Kidney epithelial cell (primary cell): Measurements from ENCODE around the gene ADAMTS2. TPM values are rescaled to one million over a fixed set of nuclear protein-coding genes. Genes with fewer than 3 reads are reported as not detected.

Experiments used
- DNase-seq: peaks from one replicate; pipeline ENCODE4 v3.0.0-alpha.2; 2010; ENCODE audit warnings: low read depth
- H3K27me3 ChIP-seq: 2 replicates; pipeline ENCODE4 v1.6.0; 2011; ENCODE audit warnings: low read length; ENCODE audit not compliant: control insufficient read depth, insufficient read depth
- H3K36me3 ChIP-seq: 2 replicates; pipeline ENCODE4 v1.5.1; 2011; ENCODE audit warnings: low read length; ENCODE audit not compliant: control insufficient read depth, insufficient read depth
- H3K4me3 ChIP-seq: 2 replicates; pipeline ENCODE4 v1.5.1; 2011; ENCODE audit warnings: low read depth, mild to moderate bottlenecking, control low read depth, low read length
- total RNA-seq: library from RNA; depleted of rRNA; stranded (reverse); fragments of >200 nt; gene quantifications from 2 replicates; pipeline ENCODE4 v1.2.3, GENCODE V29; 2015
- TF ChIP-seq, protein P1 (sequence below): IDR thresholded peaks from 2 replicates; pipeline ENCODE4 v1.5.1; 2011; ENCODE audit warnings: mild to moderate bottlenecking, moderate library complexity, low read length, control low read depth, inconsistent platforms; ENCODE audit not compliant: insufficient read depth, poor library complexity, severe bottlenecking

ADAMTS2 gene
- total RNA-seq, 1 donor from 2014 or later: 1.8 TPM

DNA sequence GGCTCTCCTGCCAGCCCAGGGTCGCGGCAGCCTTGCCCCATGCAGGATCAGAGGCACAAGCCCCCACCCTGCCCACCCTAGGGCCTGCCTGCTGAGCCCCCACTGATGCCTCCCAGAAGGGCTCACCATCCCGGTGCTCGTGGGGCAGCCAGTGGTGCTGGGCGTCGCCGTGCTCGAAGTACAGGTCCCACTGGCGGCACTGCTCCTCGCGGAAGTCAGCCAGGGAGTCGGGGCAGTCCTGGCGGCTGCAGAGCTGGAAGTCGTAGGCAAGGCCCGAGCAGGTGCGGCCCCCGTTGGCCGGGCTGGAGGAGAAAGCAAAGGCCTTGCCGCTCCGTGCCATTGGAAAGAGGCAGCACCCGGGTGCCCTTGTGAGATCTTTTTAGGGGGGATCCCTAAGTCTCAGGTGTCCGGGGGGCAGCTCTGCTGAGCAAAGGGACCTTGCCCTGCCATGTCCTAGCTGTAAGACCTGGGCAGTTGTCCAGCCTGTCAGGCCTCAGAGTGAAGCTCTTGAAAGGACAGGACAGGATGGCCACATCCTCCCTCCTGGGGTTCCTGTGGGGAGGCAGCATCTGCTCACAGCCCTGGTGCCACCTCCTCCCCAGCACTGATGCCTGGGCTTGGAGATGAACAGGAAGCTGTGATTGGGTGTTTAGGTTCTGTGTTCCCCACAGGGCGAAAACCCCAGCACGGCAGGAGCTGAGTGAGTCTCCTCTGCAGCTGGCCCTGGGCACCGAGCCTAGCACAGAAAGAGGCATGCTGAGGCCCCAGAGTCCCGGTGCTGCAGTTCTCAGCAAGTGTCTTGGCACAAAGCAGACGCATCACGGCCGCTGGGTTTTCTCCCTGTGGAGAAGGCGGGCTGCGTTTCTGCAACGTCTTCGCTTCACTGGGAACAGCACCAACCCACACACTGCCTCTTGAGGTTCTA is 207.4 kb downstream of the ADAMTS2 start:
- Histone ChIP-seq H3K27me3 (no peaks in the 10 kb centered on the region), H3K36me3 (no peaks in the 10 kb centered on the region), H3K4me3 (no peak overlapping the region)
- TF ChIP-seq, protein P1, sequence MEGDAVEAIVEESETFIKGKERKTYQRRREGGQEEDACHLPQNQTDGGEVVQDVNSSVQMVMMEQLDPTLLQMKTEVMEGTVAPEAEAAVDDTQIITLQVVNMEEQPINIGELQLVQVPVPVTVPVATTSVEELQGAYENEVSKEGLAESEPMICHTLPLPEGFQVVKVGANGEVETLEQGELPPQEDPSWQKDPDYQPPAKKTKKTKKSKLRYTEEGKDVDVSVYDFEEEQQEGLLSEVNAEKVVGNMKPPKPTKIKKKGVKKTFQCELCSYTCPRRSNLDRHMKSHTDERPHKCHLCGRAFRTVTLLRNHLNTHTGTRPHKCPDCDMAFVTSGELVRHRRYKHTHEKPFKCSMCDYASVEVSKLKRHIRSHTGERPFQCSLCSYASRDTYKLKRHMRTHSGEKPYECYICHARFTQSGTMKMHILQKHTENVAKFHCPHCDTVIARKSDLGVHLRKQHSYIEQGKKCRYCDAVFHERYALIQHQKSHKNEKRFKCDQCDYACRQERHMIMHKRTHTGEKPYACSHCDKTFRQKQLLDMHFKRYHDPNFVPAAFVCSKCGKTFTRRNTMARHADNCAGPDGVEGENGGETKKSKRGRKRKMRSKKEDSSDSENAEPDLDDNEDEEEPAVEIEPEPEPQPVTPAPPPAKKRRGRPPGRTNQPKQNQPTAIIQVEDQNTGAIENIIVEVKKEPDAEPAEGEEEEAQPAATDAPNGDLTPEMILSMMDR: no peak
- DNase-seq: no peak

DNA sequence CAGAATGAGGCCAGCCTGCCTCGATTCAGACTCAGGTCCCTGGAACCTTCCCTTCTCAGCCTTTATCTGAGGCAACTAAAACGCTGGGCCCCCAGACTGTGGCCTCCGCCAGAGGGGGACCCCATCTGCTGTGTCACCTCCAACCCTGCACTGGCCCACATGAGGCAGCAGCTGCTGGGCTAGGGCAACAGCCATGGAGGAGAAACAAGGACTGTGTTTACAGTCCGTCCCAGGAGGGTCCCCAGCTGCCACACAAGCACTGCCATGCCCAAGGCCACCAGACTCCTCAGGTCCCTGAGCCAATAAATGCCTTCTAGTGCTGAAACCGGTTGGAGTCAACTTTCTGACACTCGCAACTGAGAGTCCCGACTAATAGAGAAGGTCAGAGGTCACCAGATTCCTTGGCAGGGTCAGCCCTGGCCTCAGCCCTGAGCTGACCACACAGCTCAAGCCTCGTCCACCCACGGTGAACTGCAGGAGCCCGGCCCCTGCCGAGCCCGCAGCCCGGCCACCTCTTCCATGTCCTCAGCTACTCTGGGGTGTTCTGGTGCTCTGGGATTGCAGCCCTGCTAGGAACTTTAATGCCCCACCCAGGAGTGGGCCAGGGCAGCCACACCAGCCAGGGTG is 208.1 kb downstream of the ADAMTS2 start:
- H3K36me3 ChIP-seq: no peaks in the 10 kb centered on the region
- H3K27me3 ChIP-seq: no peaks in the 10 kb centered on the region
- TF ChIP-seq, protein P1: no peak
- DNase-seq: no peak
- no peak overlapping the region for H3K4me3 ChIP-seq

DNA sequence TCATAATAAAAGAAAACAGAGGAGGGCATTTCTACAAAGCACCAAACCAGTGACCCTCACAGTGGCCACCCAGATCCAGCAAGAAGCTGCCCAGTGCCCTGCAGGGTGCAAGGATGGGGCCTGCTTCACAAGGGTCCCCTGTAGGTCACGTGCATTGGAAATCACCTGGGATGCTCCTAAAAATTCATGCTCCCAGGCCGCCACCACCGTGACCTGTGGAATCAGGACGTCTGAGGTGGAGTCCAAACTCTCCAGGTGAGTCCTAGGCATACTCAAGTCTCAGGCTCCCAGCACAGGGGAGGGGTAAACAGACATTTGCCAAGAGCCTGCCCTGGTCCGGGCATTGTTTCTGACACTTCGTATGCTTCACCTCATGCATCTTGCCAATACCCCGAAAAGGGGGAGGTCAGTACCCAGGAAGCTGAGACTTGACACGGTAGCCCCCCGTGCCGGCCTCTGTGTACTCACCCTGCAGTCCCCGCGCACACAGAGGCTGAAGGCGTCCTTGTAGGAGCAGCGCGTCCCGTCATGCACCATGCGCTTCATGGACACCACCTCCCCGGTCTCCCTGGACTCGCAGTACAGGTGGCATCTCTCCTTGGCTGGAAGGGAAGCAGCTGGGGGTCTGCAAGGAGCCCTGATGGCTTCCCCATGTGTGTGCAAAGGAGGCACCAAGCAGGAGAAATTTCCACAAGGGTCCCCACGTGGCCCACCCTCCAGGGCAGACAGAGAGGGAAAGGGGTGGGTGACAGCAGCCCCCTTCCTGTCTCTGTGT is 209.6 kb downstream of the ADAMTS2 start:
- Histone ChIP-seq H3K4me3 (no peak overlapping the region), H3K27me3 (no peaks in the 10 kb centered on the region), H3K36me3 (no peaks in the 10 kb centered on the region)
- TF ChIP-seq, protein P1: no peak
- no peak for DNase-seq

DNA sequence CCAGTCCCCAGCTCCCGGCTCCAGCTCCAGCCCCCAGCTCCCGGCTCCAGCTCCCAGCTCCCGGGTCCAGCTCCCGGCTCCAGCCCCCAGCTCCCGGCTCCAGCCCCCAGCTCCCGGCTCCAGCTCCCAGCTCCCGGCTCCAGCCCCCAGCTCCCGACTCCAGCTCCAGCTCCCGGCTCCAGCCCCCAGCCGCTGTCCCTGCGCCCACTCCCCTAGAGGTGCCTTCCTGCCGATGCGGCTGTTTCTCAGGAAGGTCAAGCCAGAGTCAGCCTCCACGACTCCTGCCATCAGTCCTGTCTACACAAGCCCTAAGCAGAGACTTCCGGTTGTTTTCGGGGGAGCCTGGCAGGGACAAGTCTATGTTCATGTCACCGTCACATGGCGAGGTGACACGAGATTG is 210.3 kb downstream of the ADAMTS2 start:
- Histone ChIP-seq H3K27me3 (no peaks in the 10 kb centered on the region), H3K36me3 (no peaks in the 10 kb centered on the region), H3K4me3 (no peak overlapping the region)
- TF ChIP-seq, protein P1: no peak
- DNase-seq: no peak

DNA sequence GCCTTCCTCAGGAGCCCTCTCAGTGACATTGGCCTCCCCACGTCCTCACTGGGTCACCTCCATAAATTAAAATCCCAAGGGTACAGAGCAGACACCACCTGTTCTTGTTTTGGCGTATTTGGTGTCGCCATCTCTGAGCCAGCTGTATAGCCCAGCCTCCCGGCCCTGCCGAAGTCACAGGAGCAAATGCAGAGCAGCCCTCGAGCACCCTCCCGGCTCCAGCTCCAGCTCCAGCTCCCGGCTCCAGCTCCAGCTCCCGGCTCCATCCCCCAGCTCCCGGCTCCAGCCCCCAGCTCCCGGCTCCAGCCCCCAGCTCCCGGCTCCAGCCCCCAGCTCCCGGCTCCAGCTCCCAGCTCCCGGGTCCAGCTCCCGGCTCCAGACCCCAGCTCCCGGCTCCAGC is 210.8 kb downstream of the ADAMTS2 start:
- Histone ChIP-seq H3K36me3 (no peaks in the 10 kb centered on the region), H3K4me3 (no peak overlapping the region), H3K27me3 (no peaks in the 10 kb centered on the region)
- TF ChIP-seq, protein P1: no peak
- DNase-seq: no peak
